Measurements from ENCODE around the gene BBX. TPM values are rescaled to one million over a fixed set of nuclear protein-coding genes. Genes with fewer than 3 reads are reported as not detected.

The BBX gene
- total RNA-seq, 1 donor from 2014 or later = 90.3 TPM

DNA sequence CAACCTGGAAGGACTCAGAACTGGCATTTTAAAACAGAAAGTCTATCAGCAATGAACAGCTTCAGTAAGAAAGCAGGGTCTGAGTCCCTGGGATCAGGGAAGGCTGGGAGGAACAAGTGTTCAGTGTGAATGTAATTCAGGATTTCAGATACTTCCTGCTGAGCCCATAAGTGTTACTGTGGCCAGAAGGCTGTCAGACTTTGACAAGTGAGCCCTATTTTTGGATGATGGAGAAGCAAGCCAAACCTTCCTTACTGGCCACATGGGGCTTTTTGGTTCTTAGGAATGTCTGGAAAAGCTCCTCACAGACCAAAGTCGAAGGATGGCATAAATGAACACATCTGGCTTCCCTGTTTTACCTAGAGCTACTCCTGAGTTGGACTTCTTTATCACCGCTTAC is 157.2 kb downstream of the BBX start:
- H3K27ac Mint-ChIP-seq = no peak overlapping the region
- peaks cover 29% of the 10 kb centered on the region for H3K4me1 Mint-ChIP-seq
- H3K27me3 Mint-ChIP-seq (ENCODE audit: low read depth) = no peaks in the 10 kb centered on the region
- DNase-seq (ENCODE audit: low spot score in 2 of 2, unreplicated experiment in 2 of 2) = no peak
- peaks cover 7% of the 10 kb centered on the region for H3K9me3 Mint-ChIP-seq
- H3K36me3 Mint-ChIP-seq = peaks cover 8% of the 10 kb centered on the region
- TF ChIP-seq CTCF (IDR thresholded peaks at IDR 0.05; ENCODE audit: unreplicated experiment) = no peak
- H3K4me3 Mint-ChIP-seq = no peak overlapping the region

GRCh38 chr3:107680698-107681097 is 157.9 kb downstream of the BBX start:
- no peak overlapping the region for H3K27ac Mint-ChIP-seq
- peaks cover 30% of the 10 kb centered on the region for H3K4me1 Mint-ChIP-seq
- no peak for TF ChIP-seq CTCF (IDR thresholded peaks at IDR 0.05; ENCODE audit: unreplicated experiment)
- H3K4me3 Mint-ChIP-seq = no peak overlapping the region
- peaks cover 7% of the 10 kb centered on the region for H3K9me3 Mint-ChIP-seq
- peaks cover 8% of the 10 kb centered on the region for H3K36me3 Mint-ChIP-seq
- no peak for DNase-seq (ENCODE audit: low spot score in 2 of 2, unreplicated experiment in 2 of 2)
- H3K27me3 Mint-ChIP-seq (ENCODE audit: low read depth) = no peaks in the 10 kb centered on the region

- H3K4me1 Mint-ChIP-seq = peaks cover 31% of the 10 kb centered on the region
- no peaks in the 10 kb centered on the region for H3K27me3 Mint-ChIP-seq (ENCODE audit: low read depth)
- no peak overlapping the region for H3K4me3 Mint-ChIP-seq
- H3K36me3 Mint-ChIP-seq = peaks cover 8% of the 10 kb centered on the region
- DNase-seq (ENCODE audit: low spot score in 2 of 2, unreplicated experiment in 2 of 2) = no peak
- H3K9me3 Mint-ChIP-seq = peaks cover 7% of the 10 kb centered on the region
- TF ChIP-seq CTCF (IDR thresholded peaks at IDR 0.05; ENCODE audit: unreplicated experiment) = no peak
- no peak overlapping the region for H3K27ac Mint-ChIP-seq
These were observed 158.6 kb downstream of the BBX start for GRCh38 chr3:107681396-107681795.

DNA sequence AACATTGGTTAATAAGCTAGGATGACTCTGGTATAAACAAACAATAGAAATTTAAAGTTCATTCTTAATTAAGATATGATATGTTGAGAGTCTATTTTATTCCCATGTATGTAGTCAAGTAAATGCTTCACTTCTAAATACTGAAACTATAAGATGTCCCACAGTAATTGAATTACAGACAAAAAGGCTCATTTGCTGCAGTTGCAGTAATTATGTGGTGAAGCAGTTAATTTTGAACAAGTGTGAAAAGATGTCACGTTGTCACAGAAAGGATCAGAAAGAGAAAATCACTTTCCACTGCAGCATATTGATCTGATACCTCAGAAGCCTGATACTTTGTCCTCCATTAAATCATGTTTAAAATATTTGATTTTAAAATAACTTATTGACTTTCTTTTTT is 159.8 kb downstream of the BBX start:
- Mint-ChIP-seq H3K4me3 (no peak overlapping the region), H3K4me1 (peaks cover 29% of the 10 kb centered on the region), H3K36me3 (peaks cover 8% of the 10 kb centered on the region), H3K27ac (no peak overlapping the region), H3K27me3 (ENCODE audit: low read depth) (no peaks in the 10 kb centered on the region), H3K9me3 (peaks cover 7% of the 10 kb centered on the region)
- DNase-seq (ENCODE audit: low spot score in 2 of 2, unreplicated experiment in 2 of 2) = no peak
- no peak for TF ChIP-seq CTCF (IDR thresholded peaks at IDR 0.05; ENCODE audit: unreplicated experiment)

- H3K4me3 Mint-ChIP-seq = no peak overlapping the region
- peak overlapping the region; percentile 30 for H3K27ac Mint-ChIP-seq
- H3K36me3 Mint-ChIP-seq = peaks cover 10% of the 10 kb centered on the region
- no peak for DNase-seq (ENCODE audit: low spot score in 2 of 2, unreplicated experiment in 2 of 2)
- peaks cover 7% of the 10 kb centered on the region for H3K9me3 Mint-ChIP-seq
- peaks cover 29% of the 10 kb centered on the region for H3K4me1 Mint-ChIP-seq
- no peaks in the 10 kb centered on the region for H3K27me3 Mint-ChIP-seq (ENCODE audit: low read depth)
- TF ChIP-seq CTCF (IDR thresholded peaks at IDR 0.05; ENCODE audit: unreplicated experiment) = no peak
These were observed 160.7 kb downstream of the BBX start for GRCh38 chr3:107683447-107683846.

DNA sequence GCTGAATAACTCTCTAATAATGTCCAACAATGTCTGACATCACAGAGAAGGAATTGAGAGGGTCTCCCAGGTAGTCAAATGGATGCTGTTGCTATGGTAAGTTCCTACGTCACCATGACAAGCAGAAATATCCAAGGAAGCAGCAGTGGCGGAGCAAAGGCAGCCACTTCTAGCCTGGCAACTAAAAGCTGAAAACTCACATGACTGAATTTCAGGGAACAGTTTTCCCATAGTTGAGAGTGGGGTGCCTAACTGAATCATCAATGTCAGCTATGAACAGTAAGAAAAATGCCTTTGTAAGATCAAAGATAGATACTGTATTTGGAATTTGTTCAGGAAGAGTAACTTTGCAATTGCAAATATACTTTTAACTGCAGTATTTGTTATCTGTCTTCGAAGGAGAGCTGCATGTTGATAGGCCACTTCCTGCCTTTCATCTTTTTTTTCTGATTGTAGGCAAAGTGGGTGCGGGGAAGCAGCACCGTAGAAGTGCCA is 161.7 kb downstream of the BBX start:
- Mint-ChIP-seq H3K4me1 (peaks cover 33% of the 10 kb centered on the region), H3K27me3 (ENCODE audit: low read depth) (no peaks in the 10 kb centered on the region), H3K4me3 (no peak overlapping the region), H3K27ac (peak overlapping the region; percentile 68), H3K36me3 (peaks cover 10% of the 10 kb centered on the region), H3K9me3 (peaks cover 7% of the 10 kb centered on the region)
- TF ChIP-seq CTCF (IDR thresholded peaks at IDR 0.05; ENCODE audit: unreplicated experiment) = no peak
- no peak for DNase-seq (ENCODE audit: low spot score in 2 of 2, unreplicated experiment in 2 of 2)
